AG20443 (cell line): ENCODE data around the gene MYO5A.
A peak's percentile ranks its signal among the peaks of the same experiment; 100 is the strongest.
"Not testable (repeated sequence)": the region's sequence is repeated elsewhere in the genome, so short reads cannot be mapped to it uniquely, and the experiment has no call there.

Source experiments
- DNase-seq: peaks from one replicate; pipeline ENCODE4 v3.0.0; 2012; ENCODE audit warnings: low spot score, mixed read lengths

The MYO5A gene

DNA sequence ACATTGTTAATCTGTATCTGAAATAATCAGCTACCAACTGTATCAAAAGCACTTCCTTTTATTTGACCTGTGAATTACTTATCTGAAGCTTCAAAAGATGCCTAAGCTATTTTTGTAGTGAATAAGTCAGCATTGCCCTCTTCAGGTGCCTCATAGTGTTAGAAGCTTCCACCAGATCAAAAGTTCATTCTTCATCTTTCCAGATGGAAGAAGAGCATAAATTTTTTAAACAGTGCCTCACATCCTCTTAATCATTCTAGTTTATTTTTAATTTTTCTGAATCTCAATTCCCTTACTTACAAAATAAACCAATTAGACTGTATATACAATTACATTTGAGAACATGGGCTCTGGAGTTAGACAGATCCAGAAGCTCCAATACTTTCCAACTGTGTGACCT is 65.0 kb downstream of the MYO5A start:
- no peak for DNase-seq

DNA sequence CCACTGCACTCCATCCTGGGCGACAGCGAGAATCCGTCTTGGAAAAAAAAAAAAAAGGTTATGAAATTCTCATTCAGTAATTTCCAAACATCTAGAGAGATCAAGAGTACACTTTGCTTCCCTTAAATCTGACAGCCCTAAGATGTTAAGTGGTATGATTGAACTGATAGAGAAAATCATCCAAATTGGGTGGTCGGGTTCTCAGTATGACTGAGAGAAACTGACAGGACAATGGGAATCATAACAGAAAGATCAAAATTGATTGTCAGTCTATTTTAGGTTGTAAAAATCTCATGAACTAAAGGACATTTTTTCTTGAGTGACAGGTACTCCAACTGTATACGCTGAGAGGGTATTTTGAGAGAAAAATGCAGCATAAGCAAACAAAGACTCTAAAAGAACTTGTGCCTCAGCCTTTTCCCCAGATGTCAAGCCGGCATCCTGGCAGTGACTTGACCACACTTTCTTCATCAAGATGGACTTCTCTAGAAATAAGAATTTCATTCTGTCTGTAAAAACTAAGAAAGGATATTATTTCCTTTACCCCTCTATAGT is 65.8 kb downstream of the MYO5A start:
- no peak for DNase-seq

DNA sequence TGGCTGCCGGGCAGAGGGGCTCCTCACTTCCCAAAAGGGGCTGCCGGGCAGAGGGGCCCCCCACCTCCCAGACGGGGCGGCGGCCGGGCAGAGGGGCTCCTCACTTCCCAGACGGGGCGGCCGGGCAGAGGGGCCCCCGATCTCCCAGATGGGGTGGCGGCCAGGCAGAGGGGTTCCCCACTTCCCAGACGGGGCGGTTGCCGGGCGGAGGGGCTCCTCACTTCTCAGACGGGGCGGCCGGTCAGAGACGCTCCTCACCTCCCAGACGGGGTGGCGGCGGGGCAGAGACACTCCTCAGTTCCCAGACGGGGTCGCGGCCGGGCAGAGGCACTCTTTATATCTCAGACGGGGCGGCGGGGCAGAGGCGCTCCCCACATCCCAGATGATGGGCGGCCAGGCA is 69.0 kb downstream of the MYO5A start:
- not testable (repeated sequence) for DNase-seq

DNA sequence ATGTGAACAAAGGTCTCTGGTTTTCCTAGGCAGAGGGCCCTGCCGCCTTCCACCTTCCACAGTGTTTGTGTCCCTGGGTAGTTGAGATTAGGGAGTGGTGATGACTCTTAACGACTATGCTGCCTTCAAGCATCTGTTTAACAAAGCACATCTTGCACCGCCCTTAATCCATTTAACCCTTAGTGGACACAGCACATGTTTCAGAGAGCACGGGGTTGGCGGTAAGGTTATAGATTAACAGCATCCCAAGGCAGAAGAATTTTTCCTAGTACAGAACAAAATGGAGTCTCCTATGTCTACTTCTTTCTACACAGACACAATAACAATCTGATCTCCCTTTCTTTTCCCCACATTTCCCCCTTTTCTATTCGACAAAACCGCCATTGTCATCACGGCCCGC is 69.4 kb downstream of the MYO5A start:
- DNase-seq: not testable (repeated sequence)

DNA sequence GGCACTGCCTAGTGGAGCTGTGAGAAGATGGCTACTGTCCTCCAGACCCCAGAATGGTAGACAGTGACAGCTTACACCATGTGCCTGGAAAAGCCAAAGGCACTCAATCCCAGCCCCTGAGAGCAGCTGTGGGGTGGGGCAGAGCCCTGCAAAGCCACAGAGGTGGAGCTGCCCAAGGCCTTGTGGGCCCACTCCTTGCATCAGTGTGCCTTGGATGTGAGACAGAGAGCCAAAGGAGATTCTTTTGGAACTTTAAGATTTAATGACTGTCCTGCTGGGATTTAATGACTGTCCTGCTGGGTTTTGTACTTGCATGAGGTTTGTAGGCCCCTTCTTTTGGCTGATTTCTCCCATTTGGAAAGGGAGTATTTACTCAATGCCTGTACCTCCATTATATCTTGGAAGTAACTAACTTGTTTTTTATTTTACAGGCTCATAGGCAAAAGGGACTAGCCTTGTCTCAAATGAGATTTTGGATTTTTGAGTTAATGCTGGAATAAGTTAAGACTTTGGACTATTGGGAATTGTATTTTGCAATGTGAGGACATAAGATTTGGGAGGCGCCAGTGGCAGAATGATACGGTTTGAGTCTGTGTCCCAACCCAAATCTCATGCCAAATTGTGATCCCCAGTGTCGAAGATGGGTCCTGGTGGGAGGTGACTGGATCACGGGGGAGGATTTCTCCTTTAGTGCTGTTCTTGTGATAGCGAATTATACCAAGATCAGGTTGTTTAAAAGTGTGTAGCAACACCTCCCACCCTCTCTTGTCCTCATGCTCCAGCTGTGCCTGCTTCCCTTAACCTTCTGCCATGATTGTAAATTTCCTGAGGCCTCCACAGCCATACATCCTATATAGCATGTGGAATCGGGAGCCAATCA is 80.4 kb downstream of the MYO5A start:
- DNase-seq: no peak

DNA sequence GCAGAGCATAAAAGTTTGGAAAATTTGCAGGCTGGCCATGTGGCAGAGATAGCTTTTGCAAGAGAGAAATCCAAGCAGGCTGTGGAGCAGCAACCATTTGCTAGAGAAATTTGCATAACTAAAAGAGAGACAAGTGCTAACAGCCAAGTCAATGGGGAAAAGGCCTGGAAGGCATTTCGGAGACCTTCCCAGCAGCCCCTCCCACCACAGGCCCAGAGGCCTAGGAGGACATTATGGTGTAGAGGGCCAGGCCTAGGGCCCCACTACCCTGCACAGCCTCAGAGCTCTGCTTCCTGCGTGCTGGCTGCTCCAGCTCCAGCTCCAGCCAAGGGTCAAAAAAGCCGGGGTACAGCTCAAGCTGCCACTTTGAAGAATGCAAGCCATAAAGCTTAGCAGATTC is 82.7 kb downstream of the MYO5A start:
- DNase-seq: no peak

DNA sequence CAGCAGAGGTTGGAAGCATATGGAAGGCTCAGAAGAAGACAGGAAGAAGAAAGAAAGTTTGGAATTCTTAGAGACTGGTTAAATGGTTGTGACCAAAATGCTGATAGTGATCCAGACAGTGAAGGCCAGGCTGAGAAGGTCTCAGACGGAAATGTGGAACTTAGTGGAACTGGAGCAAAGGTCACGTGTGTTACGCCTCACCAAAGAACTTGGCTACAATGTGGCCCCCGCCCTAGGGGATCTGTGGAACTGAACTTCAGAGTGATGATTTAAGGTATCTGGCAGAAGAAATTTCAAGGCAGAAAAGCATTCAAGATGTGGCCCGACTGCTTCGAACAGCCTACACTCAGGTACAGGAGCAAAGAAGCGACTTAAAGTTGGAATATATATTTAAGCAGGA is 83.1 kb downstream of the MYO5A start:
- DNase-seq: no peak

DNA sequence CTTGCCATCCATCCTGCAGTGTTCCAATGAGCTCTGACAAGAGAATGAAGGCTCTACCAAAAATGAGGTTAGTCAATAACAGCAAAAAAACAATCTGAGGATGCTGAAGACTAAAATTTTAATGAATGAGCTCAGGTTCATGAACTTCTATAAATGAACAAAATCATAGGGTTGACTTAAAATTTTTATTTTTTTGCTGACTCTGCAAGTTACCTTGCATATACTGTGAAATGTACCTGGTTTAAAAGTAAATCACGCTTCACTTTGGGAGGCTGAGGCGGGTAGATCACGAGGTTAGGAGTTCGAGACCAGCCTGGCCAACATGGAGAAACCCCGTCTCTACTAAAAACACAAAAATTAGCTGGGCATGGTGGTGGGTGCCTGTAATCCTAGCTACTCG is 85.5 kb downstream of the MYO5A start:
- not testable (repeated sequence) for DNase-seq

DNA sequence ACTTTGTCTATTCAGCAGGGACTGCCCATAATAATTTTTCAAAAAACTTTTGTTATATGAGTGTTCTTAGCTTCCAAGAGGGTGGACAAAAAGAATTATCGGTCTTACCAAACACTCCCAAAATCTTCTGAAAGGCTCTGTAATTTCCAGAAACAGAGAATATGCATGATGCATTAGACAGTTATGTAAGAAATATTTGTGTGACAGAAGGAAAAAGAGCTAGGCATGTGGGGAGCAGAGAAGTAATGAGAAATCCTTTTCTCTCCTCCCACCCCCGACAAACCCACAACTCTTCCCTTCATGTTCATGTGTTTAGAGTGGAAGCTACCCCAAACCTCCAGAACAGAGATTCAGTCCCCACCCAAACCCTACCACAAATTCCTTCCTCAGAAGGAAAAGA is 86.8 kb downstream of the MYO5A start:
- DNase-seq: peak; percentile 54

DNA sequence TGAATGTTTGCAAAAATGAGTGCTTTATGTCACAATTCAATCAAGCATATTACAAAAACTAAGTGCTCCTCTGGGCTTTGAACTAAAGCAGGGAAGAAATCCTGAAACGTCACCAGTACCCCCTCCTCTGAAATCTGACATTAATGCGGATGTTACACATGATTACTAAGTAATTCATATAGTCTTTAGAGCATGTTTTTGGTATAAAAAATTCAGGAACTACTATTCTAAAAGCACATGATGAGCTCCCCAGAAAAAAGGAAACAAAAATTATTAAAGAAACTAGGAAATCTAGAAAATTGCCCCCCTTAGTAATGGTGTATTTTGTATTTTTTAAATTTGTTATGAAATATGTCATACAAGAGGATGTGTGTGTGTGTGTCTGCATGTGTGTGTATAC is 87.7 kb downstream of the MYO5A start:
- no peak for DNase-seq

DNA sequence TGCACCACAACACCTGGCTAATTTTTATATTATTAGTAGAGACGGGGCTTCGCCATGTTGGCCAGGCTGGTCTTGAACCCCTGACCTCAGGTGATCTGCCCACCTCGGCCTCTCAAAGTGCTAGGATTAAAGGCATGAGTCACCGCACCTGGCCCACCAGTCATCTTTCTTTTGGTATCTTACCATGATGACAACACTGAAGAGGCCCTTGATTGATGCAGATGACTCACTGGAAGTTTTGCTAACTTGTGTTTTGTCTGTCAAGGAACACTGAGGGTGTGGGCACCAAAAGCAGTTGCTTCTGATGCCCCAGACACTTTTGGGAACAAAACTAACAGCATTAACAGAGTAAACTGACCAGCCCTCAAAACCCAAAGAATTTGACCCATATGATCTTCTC is 88.3 kb downstream of the MYO5A start:
- no peak for DNase-seq

DNA sequence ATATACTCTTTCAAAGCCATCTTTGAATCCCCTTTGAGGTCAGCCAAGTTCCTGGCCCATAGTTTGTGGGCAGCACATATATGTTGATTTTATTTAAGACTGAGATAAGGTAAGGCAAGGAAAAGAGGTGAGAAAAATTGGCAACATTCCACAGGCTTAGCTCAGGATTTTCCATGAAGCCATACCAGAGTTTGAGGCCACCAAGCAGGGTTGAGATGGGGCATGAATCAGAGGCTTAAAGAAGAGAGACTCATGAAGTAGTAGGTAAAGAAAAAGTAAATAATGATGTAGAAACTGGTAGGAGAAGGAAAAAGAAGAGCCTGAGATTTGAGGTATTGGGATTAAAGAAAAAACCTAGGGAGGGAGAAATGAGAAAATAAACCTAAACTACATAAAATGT is 89.2 kb downstream of the MYO5A start:
- DNase-seq: no peak

DNA sequence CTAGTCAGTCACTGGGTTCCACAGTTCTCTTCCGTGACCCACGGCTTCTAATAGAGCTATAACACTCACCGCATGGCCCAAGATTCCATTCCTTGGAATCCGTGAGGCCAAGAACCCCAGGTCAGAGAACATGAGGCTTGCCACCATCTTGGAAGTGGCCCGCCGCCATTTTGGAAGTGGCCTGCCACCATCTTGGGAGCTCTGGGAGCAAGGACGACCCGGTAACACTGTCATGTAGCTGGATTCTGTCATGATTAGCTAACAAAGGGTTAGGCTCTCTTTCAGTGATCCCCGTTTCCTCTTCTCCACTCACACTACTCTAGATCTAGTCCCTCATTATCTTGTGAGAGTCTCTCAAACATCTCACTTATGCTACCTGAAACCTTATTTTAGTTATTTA is 89.6 kb downstream of the MYO5A start:
- DNase-seq: not testable (repeated sequence)

DNA sequence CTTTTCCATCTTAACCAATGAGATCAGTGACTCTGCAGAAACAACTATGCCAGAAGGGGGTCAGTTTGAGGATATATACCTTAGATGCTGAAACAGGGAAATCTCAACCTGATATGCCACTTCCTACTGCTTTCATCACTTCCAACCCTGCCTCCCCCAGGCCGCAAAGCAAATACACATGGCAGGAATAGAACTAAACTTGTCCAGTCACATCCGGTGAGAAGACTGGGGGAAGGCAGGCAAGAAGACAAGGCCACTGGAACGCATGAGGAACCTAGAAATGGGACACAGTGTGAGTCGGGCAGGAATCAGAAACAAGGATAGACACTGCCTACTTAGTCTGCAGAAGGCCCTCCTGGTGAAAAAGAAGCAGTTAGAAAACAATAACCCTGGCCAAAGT is 90.6 kb downstream of the MYO5A start:
- no peak for DNase-seq

DNA sequence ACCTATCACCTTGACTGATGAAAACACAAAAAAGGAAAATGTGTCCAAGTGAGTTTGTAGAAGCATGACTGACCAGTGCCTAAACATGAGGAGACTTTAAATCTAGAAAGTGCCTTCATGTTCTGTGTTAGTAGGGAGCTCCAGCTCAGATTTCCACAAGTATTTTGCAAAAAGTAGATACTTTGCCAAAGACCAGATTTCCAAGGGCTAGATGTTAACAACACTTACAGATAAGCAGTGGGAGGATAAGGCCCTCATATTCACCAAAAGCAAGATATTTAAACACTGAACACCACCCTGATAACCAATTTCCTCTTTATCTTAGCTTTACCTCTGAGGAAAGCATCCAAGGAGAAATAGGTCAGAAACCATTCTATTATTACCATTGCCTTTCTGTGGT is 91.0 kb downstream of the MYO5A start:
- no peak for DNase-seq

DNA sequence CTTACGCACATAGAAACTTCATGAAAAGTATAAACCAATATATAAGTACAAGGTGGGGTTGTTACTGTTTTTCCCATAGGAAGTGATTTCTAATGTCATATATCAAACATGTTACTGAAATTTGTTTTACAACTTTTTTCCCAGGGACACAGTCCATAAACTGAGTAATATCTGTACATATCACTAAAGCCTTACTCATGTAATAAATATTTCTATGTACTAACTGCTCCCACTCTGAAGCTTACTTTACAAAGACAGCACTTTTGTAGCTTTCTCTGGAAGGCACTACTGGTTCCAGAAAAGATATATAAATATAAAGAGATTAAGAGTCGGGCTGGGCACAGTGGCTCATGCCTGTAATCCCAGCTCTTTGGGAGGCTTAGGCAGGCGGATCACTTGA is 91.7 kb downstream of the MYO5A start:
- no peak for DNase-seq

DNA sequence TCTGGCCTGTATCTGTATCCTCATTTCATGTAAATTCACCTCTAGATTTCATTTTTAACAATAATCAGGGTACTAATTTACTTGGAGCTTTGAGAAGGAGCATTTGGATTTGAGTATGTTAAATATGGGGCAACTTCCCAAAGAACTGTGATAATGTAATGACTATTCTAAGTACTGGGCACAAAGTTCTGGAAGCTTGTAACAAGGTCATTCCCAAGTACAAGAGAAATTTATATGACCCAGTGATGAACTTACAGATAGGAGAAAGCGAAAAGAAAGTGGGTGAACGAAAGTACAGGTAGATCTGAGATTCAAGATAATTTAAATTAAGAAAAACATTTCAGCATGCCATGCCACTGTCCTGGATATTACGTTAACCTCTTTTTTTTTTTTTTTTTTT is 93.8 kb downstream of the MYO5A start:
- no peak for DNase-seq

DNA sequence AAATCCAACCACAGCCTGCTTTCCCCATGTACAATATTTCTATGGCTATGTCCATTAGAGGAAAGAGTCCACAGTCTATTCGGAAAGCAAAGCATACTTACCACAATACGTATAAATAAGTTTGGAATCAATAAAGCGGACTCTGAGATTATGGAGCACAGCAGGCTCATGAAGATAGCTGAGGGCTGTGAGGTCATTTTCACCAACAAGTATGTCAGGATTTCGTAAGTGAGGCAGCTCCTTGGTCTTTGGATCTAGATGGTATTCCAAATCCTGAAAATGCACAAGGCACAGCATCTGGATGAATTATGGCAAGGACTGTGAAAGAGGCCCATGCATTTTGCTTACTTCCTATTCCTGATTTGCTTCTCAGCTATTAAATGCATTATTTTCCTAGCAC is 100.4 kb downstream of the MYO5A start:
- DNase-seq: no peak

DNA sequence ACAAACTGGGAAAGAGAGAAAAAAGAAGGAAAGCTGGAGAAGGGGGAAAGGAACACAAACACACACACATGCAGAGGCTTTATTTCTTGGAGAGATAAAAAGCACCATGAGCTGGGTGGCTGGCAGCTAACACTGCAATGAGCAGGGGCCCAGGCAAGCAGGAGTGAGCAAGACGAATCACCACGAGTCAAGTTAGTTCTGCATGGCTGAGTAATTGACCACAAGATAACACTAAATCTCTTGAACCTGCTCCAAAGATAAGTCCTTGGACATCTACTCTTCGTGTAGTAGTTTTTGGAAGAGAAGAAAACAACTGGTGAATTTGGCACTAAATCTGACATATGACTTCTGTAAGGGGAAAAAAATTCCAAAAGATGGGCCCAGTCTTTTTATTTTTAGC is 100.9 kb downstream of the MYO5A start:
- peak; percentile 57 for DNase-seq

DNA sequence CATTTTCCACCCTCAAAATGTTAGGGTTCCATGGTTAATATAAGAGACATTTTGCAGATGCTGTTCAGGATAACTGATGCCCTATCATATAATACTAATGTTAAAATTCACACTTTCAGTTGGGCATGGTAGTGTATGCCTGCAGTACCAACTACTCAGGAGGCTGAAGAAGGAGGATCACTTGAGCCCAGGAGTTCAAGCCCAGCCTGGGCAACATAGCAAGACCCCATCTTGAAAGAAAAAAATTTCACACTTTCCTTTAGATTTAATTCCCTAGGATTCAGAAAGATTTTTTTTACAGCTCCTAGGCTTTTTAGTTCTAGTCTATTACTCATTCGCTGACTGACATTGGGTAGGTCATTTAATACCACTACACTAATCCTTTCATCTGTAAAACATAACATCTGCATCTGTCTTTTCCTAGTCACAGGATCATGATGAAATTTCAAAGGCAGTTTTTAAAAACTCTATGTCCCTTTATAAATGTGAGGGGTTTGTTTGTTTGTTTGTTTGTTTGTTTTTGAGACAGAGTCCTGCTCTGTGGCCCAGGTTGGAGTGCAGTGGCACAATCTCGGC is 103.7 kb downstream of the MYO5A start:
- no peak for DNase-seq

DNA sequence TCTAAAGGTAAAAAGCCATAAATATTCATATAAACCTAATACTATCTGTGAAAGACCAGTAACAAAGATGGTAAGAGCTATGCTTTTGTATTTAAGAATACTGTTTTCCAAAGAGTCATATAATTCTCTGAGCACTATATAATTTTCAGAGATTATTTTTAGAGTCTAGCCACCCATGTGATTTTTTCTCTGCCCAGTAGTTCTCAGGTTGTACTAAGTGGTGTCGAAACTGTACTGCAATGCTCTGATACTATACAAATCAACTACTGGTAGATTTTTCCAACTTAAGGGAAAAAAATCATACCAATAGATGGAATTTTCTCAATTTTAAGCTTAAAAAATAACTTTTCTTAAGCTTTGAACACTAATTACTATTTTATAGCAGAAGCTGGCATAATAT is 104.8 kb downstream of the MYO5A start:
- no peak for DNase-seq

DNA sequence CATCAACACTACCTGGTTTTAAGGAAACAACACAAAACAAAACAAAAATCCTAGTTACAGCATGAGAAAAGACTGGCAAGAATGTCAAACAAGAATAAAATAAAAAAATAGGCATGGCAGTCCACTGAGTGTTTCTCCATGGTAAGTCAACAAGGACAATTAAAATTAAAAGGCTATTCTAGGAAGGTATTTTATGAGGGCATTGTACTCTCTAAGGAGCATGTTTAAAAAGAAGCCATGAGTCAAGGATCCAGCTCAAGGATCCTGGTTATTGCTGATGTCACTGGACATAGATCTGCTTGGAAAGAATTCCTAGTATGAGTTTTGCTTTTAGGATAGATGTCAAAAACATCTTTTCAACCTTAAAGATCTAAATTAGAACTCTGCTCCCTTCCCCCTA is 106.7 kb downstream of the MYO5A start:
- no peak for DNase-seq

DNA sequence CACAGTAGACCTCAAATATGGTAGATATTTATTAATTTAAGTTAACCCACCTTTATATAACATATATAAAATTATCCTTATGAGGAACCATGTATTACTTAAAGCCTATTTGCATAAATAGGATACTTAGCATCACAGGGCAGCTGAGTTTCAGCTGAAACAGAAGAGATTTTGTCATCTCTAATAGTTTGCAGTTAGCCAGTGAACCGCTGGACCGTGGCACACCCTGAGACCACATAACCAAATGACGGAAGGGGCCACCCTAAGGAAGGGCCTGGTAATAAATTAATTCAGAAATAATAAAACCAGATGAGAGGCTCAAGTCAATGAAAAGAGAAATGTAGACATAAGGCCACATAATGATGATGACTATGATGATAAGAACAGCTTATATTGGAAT is 107.7 kb downstream of the MYO5A start:
- no peak for DNase-seq

DNA sequence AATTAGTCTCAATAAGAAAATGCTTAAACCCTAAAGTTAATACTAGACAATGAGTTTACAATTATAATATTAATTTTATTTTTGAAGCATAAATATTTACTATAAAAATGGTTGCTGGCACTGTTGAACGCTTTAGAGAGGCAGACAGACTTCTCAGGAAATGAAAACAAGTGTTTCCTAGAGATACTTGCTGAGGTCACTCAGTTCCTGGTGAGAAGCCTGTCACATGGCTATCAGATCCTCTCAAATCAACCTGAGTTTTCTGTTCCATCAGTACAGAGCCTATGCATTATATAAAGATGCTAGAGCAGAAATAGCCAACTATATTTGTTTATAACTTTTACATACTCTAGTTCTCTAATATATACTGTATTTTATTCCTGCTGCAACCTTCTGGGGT is 109.2 kb downstream of the MYO5A start:
- DNase-seq: no peak
